T-helper 1 cell (primary cell): ENCODE data around the gene FKBP7.
"Not testable (repeated sequence)": the region's sequence is repeated elsewhere in the genome, so short reads cannot be mapped to it uniquely, and the experiment has no call there.

Experiments
- DNase-seq, 5 donors: peaks; one replicate each; pipeline ENCODE4 v3.0.0-alpha.2; 2012 to 2020
- total RNA-seq, 4 donors: gene quantifications; one replicate each; lab custom pipeline; 2026; lab: John Stamatoyannopoulos, UW

Gene FKBP7, protein sequence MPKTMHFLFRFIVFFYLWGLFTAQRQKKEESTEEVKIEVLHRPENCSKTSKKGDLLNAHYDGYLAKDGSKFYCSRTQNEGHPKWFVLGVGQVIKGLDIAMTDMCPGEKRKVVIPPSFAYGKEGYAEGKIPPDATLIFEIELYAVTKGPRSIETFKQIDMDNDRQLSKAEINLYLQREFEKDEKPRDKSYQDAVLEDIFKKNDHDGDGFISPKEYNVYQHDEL
- 0.83 to 1.9 (median 1.00) reads per million in 4 donors for total RNA-seq

DNA sequence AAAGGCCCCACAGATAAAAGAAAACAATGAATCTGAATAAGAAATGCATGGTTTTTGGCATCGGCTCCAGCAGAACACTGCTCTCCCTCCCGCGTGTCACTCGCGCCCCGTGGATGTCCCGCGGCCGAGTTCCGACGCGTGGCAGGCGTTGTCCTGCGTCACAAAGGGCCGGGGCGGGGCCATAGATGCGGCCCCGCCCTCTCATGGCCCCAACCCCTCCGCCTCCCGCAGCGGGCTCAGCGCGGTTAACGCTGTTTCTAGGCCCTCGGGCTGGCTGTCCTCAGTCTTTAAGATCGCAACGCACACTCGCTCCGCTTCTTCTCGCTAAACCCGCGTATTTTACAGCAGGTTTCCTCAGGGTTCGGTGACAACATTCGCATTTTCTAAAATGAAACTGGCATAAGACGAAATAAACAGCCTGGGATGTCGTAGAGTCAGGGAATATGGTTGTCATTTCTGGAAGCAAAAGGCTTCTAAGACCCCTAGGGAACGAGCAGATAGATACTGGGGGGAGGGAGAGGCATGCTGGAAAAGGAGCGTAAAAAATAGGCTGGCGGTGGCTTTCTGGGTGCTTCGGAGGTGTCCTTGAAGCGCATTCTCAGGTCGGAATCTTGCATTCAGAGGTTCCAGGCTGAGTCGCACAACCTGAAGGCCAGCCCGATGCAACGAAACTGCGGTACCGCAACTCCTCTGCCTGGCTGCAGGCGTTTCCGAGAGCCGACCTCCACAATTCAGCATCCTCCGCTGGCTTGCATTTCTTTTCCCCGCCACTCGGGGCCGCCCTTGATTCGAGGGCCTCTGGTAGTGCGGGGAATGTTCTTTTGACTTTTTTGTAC lies at the start of gene FKBP7:
TSS of gene FKBP7 (minus strand) at position 162 of the 836 bp plus-strand sequence. CDS start at position 61, 101 bp downstream.
- peak; percentile 75 to 86 (median 85) for DNase-seq

DNA sequence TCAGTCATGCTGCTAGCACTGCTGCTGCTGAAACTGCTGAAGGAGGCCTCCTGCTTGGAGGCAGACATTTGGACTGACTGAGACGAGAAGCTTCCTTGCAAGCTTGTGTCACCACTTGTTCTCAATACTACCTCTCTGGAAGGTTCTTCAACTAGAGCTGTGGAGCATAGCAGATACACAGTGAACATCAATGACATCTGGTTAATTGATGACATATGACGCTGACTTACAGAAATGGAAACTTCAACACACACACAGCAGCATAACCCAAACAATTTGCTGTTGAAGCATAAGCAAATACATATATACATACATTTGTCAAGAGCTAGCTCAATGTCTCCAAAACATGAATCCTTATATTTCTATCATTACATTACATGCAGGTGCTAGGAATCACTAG lies 49.2 kb upstream of the FKBP7 start:
- no peak for DNase-seq

DNA sequence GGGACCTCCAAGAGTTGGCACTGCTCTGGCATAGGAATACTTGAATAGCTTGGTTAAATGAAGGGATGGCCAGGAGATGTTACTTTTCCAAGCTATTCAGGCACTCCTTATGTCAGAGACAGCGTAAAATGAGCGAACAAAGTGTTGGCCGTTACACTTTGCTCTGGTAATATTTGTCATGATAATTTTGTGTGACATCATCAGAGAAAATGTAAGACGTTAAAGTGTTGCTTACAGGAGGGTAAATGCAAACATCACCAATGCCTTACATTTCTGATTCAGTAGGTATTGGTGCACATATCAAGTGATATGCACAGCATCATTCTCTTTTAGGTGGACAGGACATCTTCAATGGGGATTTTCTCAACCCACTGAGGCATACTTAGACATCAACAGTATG lies 47.9 kb upstream of the FKBP7 start:
- no peak for DNase-seq

DNA sequence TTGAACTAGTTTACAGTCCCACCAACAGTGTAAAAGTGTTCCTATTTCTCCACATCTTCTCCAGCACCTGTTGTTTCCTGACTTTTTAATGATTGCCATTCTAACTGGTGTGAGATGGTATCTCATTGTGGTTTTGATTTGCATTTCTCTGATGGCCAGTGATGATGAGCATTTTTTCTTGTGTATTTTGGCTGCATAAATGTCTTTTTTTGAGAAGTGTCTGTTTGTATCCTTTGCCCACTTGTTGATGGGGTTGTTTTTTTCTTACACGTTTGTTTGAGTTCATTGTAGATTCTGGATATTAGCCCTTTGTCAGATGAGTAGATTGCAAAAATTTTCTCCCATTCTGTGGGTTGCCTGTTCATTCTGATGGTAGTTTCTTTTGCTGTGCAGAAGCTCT lies 47.1 kb upstream of the FKBP7 start:
- not testable (repeated sequence) for DNase-seq

DNA sequence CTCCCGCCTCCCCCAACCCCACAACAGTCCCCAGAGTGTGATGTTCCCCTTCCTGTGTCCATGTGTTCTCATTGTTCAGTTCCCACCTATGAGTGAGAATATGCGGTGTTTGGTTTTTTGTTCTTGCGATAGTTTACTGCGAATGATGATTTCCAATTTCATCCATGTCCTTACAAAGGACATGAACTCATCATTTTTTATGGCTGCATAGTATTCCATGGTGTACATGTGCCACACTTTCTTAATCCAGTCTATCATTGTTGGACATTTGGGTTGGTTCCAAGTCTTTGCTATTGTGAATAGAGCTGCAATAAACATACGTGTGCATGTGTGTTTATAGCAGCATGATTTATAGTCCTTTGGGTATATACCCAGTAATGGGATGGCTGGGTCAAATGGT lies 46.6 kb upstream of the FKBP7 start:
- not testable (repeated sequence) for DNase-seq

DNA sequence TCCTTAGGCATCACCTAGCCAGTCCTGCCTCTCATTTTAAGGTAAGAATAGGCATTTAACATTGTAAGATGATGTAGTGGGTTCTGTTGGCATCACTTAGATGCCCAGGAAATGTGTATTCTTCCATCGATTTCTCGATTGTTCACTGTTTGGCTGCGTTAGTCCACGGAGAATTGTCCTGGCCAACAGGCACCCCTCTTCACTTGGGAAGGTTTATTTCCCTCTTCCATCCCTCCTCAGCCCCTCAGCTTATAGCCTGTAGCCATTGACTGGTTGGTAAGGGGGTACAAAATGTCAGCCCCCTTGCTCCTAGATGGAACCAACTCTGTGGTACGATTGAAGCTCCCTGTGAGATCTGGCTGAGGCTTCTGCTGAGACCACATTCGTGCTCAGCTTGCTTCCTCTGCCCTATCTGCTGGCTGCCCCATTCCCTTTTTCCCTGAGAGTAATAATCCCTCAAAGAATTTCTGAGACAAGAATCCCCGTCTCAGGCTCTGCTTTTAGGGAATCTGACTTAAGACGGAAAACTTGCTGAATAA lies 45.3 kb upstream of the FKBP7 start:
- no peak for DNase-seq

DNA sequence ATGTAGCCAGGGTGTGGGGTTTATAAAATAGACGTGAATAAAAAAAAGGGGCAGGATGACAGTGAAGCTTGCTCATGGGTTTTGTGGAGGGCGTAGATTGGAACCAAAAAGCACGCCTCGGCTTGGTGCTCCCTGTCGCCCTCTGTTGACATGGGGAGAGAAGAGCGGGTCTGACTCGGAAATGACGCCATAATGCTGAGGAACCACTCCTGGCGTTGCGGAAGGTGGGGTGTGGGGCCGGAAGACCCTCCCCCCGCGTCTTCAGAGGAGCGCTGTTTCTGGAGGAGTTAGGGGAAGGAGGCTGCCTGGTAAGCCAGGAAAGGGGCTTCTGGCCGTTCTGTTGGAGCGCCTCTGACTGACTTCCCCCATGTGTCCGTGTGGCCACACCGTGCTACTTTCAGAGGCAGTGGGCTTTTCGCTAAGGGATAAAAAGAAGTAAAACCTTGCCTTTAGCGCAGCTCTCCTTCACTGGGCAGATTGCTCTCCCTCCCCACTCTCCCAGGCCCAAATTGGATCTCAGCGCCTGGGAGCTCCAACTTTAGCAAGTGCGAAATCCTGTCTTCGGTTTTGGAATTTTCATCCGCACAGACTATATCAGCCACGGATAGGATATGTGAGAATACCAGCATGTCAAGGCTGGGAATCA lies 44.7 kb upstream of the FKBP7 start:
- peak; percentile 58 to 88 (median 69) for DNase-seq

DNA sequence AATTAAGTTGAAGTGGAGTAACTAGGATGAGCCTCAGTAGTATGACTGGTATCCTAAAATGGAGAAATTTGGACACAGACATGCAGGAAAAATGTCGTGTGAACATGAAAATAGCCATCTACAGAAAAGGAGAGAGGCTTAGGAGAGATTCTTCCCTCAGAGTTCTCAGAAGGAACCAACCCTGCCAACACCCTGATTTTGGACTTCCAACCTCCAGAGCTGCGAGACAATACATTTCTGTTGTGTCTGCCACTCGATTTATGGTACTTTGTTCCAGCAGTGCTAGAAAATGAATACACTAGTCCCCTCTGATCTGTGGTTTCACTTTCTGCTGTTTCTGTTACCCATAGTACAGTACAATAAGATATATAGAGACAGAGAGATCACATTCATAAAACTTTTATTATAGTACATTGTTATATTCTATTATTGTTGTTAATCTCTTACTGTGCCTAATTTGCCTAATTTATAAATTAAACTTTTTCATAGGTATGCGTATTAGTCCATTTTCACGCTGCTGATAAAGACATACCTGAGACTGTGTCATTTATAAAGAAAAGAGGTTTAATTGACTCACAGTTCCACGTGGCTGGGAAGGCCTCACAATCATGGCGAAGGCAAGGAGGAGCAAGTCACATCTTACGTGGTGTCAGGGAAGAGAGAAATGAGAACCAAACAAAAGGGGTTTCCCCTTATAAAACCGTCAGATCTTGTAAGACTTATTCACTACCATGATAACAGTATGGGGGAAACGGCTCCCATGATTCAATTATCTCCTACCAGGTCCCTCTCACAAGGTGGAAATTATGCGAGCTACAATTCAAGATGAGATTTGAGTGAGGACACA lies 43.1 kb upstream of the FKBP7 start:
- DNase-seq: peak in 1 of 5 donors; percentile 23

DNA sequence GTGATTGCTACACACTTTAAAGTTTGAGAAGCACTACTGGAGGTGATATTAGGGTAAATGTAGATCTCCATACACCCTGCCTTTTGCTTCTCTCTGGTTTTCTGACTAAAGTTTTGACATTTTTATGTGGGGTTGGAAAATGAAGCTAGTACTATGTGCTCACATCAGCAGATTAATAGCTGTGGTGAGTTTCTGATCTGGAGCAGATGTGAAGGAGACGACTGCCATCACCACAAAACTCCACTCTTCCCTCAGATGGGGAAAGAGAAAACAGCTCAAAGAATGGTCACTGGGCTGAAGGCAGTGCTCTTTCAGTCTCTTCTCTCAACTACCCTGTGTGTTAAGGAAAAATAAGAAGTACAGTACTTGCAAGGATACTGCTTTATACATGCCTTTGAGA lies 39.1 kb upstream of the FKBP7 start:
- no peak for DNase-seq

DNA sequence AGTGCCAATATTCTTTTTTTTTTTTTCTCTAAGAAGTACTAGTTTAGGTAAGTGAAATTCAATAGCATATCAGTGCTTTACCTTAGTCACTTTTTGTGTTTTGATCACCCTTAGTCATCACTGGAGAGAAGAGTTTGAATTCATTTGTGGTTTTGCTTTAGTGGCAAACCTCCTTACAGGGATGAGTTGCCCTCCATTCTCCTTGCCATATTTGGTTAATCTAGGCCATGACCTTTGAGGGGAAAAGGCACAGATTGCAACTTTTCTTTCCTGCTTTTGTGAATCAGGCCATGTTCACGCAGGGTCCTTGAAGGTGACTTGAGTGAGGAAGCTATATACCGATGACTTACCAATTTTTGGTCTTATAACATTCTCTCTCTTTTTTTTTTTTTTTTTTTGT lies 36.3 kb upstream of the FKBP7 start:
- peak in 1 of 5 donors; percentile 81 for DNase-seq

DNA sequence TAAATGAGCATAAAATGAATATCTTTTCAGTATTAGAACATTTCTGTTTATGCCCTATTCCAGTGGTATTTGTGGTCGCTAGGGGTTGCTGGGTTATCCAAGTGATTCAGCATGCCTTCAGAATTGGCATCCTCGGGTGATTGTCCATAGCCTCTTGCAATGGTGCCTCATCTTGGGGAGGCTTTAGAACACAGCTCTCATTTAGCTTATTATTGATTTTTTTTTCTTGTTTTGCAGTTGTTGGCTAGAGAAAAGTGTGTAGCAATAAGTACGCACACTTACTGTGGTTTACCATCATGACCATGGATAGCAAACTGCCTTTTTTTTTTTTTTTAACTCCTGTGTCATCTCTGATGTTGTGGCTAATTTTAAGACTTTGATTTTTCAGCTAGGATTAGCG lies 35.5 kb upstream of the FKBP7 start:
- DNase-seq: no peak

DNA sequence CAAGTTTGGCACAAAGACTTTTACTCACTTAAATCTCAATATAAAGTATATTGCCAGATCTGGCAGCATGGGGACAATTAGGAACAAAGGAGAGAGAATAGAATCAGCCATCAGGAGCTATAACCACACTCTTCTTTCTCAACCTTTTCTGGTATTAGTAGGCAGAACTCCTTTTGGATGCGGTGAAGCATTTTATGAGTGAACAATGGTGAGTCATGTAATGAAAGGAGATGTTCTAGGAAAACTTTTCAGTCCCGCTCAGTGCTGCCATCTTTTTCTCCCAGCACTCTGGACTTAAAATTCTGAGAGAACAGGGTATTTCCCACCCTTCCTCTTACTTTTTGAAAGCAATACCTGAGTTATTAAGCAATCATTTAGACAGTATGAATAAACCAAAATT lies 34.1 kb upstream of the FKBP7 start:
- DNase-seq: no peak

DNA sequence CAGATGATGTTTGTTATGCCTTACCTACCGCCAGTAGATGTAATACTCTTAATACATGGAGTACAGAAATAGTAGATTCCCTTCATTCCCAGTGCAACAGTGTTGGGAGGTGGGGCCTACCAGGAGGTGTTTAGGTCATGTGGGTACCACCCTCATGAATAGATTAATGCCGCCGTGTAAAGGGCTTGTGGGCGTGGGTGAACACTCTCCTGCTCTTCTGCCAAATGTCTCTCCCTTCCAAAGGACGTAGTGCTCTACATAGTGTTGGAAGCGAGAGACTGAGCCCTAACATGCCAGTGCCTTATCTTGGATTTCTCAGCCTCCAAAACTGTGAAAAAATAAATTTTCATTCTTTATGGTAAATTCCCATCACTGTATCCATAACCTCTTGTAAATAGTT lies 32.0 kb upstream of the FKBP7 start:
- no peak for DNase-seq

DNA sequence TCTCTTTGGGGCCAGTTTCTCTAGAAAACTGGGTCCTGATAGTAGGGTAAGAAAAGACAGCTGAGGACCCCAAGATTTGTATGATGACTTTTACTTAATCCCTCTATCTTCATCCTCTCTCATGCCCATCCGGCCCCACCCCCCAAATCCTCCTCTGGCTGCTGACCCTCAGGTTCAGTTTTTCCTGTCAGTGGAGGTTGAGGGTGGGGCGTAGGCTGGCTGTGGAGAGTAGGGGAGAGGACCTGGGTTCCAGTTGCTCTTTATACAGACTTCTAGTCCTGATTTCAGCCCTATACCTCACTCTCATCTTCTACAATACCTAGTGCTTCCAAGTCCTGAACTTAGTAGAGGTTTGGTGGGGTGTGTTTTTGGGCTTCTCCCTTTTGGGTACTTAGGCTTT lies 30.2 kb upstream of the FKBP7 start:
- no peak for DNase-seq

DNA sequence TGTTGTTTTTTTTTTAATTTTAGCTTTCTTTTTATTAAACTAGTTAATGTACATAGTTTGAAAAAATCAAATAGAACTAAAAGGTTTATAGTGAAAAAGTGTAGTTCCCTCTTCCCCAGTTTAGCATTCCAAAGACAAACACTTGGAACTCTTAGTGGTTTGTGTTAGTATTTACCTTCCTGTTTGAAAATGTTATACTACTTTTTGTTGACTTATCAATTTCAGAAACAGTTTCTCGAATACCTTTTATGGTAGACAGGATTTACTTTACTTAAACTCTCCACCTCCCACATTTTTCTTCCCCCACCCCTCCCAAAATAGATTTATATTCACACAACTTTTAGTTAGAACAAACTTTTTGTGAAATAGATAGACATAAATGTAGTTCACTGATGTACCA lies 28.5 kb upstream of the FKBP7 start:
- no peak for DNase-seq

DNA sequence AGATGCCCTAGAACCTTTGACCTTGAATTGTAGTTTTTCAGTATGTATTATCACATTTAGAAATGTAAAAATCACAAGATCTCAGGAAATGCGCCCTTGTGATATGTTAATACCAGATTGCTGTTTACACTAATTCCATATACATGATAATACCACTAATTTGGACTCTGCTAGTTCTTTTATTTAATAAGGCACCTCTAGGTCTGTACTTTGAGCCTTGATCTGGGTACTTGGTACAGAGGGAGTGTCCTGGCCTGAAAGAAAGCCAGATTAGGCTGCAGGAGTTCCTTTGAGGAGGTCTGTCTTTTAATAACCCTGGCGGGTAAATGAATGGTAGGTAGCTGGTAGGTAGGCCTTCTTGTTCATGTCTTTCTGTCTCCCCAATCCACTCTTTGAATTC lies 28.1 kb upstream of the FKBP7 start:
- no peak for DNase-seq

DNA sequence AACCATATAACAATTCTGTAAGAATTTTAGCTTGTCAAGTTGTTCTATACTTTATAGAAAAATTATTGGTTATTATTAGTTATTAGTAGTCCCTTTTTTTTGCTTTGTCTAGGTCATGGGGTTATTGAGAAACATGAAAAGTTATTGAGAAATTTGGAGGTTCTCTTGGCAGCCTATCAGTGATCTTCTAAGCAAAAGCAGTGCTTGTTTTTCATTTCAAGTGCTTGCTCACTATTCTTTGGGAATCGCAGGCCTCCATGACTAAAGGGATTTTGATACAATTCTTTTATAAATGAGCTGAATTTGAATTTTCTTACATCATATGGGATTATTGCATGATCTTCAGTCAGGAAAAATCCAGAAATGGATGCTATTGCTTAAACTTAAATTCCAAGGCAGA lies 27.7 kb upstream of the FKBP7 start:
- DNase-seq: no peak

DNA sequence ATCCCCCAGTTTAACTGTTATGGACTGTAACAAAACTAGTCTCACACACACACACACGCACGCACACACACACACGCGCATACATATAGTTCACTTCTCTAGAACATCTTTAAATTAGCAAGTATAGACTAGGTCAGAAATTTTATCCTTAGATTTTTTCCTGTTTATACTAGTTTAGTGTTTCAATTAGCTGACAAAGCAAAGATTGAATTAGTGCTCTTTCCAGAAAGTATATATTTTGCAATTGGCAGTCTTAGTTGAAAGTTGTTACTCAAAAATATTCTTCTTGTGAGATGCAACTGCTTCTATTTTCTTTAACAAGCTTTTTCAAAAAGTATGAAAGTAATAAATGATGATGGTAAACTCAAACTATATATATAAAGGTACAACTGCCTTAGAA lies 24.4 kb upstream of the FKBP7 start:
- no peak for DNase-seq

DNA sequence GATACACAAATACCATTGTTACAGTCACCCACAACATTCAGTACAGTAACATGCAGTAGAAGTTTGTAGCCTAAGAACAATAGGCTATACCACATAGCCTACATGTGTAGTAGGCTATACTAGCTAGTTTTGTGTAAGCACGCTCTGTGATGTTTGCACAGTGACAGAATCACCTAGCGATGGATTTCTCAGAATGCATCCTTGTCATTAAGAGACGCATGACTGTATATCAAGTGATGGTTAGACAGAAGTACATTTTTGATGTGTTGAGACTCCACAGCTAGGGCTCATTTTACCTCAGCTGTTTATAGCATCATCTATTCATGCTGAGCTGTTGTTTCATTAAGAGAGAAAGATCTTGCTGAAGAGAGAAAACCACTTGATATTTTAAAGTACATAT lies 21.2 kb upstream of the FKBP7 start:
- DNase-seq: no peak

DNA sequence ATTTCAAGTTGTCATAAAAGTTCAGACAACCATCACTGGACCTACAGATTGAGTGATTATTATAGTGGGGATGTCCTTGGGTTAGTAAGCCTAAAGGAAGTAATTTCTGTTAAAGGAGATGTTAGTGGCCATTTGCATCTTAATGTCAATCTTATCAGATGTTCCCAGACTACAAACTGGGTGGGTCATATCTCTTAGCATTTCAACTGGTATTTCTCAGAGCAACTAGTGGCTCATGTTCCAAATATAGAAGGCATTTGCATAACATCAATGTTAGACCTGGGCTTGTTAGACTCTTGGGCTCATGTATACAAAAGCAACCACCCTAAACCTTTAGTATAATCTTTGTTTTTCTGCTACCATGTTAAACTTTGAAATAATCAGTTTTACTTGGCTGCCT lies 19.7 kb upstream of the FKBP7 start:
- DNase-seq: no peak

DNA sequence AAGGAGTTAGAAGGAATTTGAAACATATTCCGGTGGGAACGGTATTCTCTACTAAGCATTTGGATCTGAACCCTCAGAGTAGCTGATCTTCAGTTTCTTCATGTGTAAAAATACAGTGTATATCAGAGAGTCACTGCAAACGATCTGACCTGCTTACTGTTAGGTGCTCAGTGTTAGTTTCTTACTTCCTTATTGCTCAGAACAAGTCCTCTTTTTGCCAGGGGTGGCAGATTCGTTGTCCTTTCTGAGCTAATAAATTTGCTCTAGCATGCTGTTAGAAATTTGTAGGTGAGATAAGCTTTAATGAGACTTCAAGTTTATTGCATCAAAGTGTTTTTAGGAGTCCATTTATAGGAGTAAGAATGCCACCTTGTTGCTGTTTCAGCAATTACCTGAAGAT lies 17.6 kb upstream of the FKBP7 start:
- DNase-seq: no peak

DNA sequence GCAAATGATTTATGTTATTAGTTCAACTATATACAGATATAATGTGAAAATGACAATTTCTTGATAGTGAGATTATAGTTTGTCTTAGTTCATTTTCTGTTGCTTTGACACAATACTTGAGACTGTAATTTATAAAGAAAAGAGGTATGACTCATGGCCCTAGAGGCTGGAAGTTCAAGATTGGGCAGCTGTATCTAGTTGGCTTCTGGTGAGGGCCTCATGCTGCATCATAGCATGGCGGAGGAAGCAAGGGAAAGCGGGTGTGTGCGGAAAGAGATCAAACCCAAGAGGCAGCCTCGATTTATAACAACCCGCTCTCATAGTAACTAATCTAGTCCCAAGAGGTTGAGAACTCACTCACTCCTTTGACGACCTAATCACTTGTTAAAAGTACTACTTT lies 13.2 kb upstream of the FKBP7 start:
- DNase-seq: no peak

DNA sequence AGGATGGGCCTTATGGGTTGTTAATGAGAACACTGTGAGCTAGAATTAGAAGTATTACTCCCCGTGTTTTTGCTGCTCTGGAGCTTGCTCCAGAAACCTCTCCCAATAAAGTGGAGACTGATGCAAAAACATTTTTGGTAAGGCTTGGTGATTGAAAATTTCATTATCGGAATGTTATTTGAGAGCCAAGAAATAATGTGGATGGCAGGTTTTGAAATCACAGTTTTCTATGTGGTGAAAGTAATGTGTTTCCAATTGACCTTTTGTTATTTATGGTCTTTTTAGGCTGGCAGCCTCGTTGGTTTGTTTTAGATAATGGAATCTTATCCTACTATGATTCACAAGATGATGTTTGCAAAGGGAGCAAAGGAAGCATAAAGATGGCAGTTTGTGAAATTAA lies 7.0 kb upstream of the FKBP7 start:
- DNase-seq: no peak
